Esophagus squamous epithelium (tissue), 4 donors: ENCODE results near the gene MBNL1.

ENCODE experiments used
- CTCF ChIP-seq, 6 experiments: fragments of 450-650 bp in 4 of 6; fragments of 200-600 bp in 2 of 6; sonication (generic) in 2 of 6; IDR thresholded peaks; one replicate each; pipeline ENCODE4 v1.5.1; 2016 to 2019; ENCODE audit warnings: antibody characterized with exemption in 6 of 6, mild to moderate bottlenecking in 4 of 6, moderate library complexity in 4 of 6
- POLR2A ChIP-seq, 4 donors: fragments of 450-650 bp; IDR thresholded peaks; one replicate each; pipeline ENCODE4 v1.6.1; 2017; ENCODE audit warnings: antibody characterized with exemption in 4 of 4, mild to moderate bottlenecking in 4 of 4, moderate library complexity in 3 of 4

DNA sequence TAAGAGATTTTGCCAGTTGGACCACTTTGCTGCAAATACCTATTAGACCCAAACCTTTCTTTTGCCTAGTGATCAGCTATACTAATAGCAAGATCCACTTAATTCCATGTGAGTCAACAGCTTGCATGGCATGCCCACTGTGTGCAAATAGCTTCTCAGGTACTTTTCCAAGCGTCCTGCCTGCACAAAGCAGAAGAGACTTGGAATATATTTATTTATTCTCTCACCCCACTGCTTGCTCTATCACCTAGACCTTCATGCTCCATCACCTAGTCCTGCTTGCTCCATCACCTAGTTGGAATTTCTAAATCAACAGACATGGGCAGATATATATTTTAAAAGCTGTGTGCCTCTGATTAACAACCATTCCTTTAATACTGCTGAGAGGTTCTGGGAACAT is 47.6 kb downstream of the MBNL1 start:
- no peak for TF ChIP-seq POLR2A (IDR thresholded peaks at IDR 0.05)
- no peak for TF ChIP-seq CTCF (IDR thresholded peaks at IDR 0.05)
